HAP-1 (cell line): ENCODE data around the gene GRAMD1C.

Source experiments
- DNase-seq, 2 experiments: peaks; one replicate each; pipeline ENCODE4 v3.0.0-alpha.2; 2016 to 2020; ENCODE audit warnings: low spot score in 2 of 2
- H3K27me3 ChIP-seq: fragments of 250-450 bp; sonication (Bioruptor Pico); 2 replicates; pipeline ENCODE4 v1.5.1; 2020; ENCODE audit warnings: low read depth, mild to moderate bottlenecking, moderate library complexity
- H3K36me3 ChIP-seq: fragments of 250-450 bp; sonication (Bioruptor Pico); replicated peaks from 2 replicates; pipeline ENCODE4 v1.5.1; 2020; ENCODE audit warnings: mild to moderate bottlenecking
- H3K4me1 ChIP-seq: fragments of 250-450 bp; sonication (Bioruptor Pico); 2 replicates; pipeline ENCODE4 v1.5.1; 2020; ENCODE audit warnings: mild to moderate bottlenecking
- H3K4me3 ChIP-seq: fragments of 250-450 bp; sonication (Bioruptor Pico); 2 replicates; pipeline ENCODE4 v1.5.1; 2020; ENCODE audit warnings: mild to moderate bottlenecking, moderate library complexity
- H3K9me3 ChIP-seq: fragments of 250-450 bp; sonication (Bioruptor Pico); 2 replicates; pipeline ENCODE4 v1.5.1; 2020; ENCODE audit warnings: mild to moderate bottlenecking, moderate library complexity
- in situ Hi-C: fragments of 300-500 bp; cut with MboI; formaldehyde crosslinking; loops from 3 replicates; pipeline ENCODE4 v1.14.3; 2020; ENCODE audit warnings: low sequenced_read_pairs, inconsistent platforms, mixed read lengths

Gene GRAMD1C

DNA sequence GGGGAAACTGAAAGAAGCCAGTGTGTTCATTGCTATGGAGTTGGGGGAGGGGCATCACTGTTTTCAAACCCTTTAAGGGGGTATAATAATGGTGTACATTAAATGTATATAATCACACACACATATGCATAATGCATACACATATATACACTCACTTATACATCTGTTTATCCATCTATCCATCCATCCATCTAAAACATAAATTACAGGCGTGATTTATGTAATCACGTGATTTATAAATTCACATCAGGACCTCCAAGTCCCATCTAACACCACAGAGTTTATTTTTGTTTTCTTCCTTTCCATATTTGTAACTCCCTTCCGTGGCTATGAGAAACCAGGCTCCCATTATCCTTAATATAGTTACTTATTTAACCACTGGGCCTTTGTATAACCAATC, 39.8 kb downstream of the GRAMD1C start:
- no peaks in the 10 kb centered on the region for H3K4me1 ChIP-seq
- no peaks in the 10 kb centered on the region for H3K36me3 ChIP-seq
- DNase-seq: no peak
- H3K4me3 ChIP-seq: no peak overlapping the region
- no peaks in the 10 kb centered on the region for H3K27me3 ChIP-seq
- no peaks in the 10 kb centered on the region for H3K9me3 ChIP-seq
- in situ Hi-C loops: no loop called here

DNA sequence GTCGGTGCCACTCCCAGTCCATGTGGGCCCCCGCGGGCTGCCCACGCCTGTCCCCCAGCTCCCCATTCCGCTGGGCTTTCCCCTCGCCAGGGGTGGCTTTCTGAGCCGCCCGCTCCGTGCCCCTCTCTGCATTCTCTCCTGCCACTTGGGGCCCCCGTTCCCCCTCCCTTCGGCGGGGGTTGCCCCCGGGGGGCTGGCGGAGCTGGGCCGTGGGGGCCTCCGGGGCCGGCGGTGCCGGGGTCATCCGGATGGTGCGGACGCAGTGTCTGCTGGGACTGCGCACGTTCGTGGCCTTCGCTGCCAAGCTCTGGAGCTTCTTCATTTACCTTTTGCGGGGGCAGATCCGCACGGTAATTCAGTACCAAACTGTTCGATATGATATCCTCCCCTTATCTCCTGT, 46.5 kb downstream of the GRAMD1C start:
- no peaks in the 10 kb centered on the region for H3K36me3 ChIP-seq
- H3K4me1 ChIP-seq: peaks cover 12% of the 10 kb centered on the region
- in situ Hi-C loops: no loop called here
- H3K9me3 ChIP-seq: no peaks in the 10 kb centered on the region
- no peaks in the 10 kb centered on the region for H3K27me3 ChIP-seq
- no peak for DNase-seq
- no peak overlapping the region for H3K4me3 ChIP-seq

DNA sequence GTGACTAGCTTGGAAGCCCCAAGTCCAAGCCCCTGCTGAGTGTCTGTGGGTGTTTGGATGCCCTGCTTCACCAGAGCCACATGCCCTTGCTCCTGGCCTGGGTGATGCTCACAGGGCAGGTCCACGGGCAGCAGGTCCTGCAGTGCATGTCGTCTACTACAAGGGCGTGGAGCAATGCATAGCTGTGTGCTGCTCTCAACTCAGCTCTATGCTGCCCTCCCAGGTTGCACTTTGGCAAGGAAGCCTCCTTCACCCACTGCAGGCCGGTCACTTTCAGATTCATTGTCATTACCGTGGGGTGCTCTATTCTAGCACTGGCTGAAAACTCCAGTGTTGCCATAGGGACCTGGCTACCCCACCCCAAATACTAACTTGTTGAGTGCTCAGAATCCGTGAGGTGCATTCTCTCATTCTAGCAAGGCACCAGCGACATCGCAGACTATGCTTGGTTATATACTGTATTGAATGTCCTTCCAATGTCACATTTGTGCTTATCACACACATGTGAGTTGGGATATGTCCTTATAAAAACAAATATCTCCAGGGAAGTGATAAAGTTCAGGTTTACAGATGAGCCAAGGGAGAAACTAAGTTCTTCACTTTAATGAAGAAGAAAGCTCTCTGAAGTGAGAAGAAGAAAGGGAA, 51.8 kb downstream of the GRAMD1C start:
- no peaks in the 10 kb centered on the region for H3K36me3 ChIP-seq
- no peaks in the 10 kb centered on the region for H3K9me3 ChIP-seq
- in situ Hi-C loops: no loop called here
- no peaks in the 10 kb centered on the region for H3K27me3 ChIP-seq
- H3K4me1 ChIP-seq: peaks cover 21% of the 10 kb centered on the region
- DNase-seq: peak in 1 of 2 experiments; percentile 23
- H3K4me3 ChIP-seq: no peak overlapping the region

DNA sequence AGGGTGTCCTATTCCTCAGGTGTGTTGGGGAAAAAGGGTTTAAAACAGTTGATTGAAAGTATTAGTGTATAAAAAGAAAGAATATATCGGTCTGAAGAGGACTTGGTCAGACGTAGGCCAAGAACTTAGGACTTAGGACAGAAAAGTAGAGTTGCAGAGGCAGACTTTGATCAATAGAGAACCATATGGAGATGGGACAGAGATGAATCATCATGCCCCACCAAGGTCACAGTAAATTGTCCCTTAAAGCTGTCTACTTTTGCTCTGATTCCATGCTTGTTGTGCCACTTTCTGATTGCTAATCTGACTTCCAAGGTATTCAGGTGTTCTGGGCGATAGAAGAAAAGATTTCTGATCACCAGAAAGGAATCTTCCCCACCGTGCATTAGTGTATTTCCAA, 56.3 kb downstream of the GRAMD1C start:
- in situ Hi-C loops: no loop called here

DNA sequence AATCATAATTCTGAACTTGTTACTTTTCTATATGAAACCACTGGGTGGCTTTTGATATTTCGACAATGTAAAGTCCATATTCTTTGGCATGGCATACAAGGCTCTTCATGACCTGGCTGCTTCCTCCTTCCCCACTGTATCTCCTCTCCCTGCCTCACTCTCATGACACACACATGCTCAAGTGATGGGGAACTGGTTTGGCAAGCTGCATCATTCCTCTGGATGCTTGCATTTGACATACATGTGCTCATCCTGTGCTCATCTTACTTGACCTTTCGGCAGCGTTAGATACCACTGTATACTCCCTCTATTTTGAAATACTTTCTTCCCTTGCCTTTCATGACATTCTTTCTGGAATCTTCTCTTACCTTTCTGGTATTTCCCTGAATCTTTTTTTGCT, 57.4 kb downstream of the GRAMD1C start:
- no peak for DNase-seq
- Histone ChIP-seq H3K4me3 (no peak overlapping the region), H3K27me3 (no peaks in the 10 kb centered on the region), H3K9me3 (no peaks in the 10 kb centered on the region), H3K36me3 (no peaks in the 10 kb centered on the region), H3K4me1 (peaks cover 9% of the 10 kb centered on the region)
- in situ Hi-C loops: no loop called here

More for the DNA sequence above, 56.3 kb downstream of the GRAMD1C start:
- no peaks in the 10 kb centered on the region for H3K36me3 ChIP-seq
- H3K27me3 ChIP-seq: no peaks in the 10 kb centered on the region
- H3K9me3 ChIP-seq: no peaks in the 10 kb centered on the region
- H3K4me1 ChIP-seq: peaks cover 9% of the 10 kb centered on the region
- DNase-seq: no peak
- H3K4me3 ChIP-seq: no peak overlapping the region

DNA sequence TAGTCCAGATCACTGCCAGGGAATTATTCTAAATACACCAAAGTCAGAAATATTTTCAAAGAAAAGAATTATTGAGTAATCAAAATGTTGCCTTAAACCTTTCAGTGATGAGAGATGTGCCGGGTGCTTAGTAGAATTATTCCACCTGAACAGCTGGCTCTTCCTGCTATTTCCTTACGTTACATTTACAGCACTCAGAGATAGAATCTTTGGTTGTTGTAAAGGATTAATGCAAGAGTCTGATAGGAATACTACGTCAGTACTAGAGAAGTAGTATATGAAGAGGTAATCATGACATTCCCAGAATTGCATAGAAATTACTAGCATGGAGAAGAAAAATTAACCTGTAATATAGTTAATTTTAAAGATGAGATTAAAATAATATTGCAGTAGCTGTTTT, 58.3 kb downstream of the GRAMD1C start:
- in situ Hi-C loops: no loop called here
- H3K9me3 ChIP-seq: no peaks in the 10 kb centered on the region
- H3K36me3 ChIP-seq: no peaks in the 10 kb centered on the region
- H3K27me3 ChIP-seq: no peaks in the 10 kb centered on the region
- DNase-seq: no peak
- no peak overlapping the region for H3K4me3 ChIP-seq
- H3K4me1 ChIP-seq: peaks cover 17% of the 10 kb centered on the region

DNA sequence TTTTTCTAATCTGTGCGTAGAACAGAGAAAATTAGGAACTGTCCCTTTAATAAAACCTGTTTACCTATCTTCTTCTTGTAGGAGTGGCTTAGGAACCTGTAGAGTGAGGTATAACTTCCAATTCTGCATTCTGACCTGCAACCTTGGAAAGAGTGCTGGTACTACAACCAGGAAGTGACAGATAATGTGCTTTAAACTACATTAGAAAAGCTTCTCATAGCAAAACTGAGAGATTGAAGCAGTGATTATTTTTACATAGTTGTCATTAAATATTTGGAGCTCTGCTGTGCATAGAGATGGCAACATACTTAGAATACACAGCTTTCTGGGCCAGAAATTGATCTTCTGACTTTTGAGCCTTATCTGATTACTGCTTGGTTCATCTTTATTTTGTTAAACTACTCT, 58.8 kb downstream of the GRAMD1C start:
- DNase-seq: no peak

DNA sequence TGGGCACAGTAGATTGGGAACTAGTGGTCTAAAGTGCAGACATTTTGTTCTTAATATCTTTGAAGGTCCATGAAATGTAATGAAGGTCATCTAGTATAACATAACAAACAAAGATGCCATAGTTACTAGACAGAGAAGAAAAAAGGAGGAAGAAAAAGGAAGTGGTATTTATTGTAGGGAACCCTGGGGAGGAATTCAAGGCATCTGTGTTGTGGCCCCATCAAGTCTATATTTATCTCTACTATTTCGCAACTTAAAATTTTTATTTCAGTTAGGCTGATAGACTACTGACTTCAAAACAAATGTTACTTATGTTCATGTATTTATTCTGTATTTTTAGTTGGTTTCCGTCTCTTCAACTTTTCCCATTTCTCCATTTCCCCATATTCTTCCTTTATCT, 60.3 kb downstream of the GRAMD1C start:
- Histone ChIP-seq H3K36me3 (no peaks in the 10 kb centered on the region), H3K4me1 (peaks cover 14% of the 10 kb centered on the region), H3K4me3 (no peak overlapping the region), H3K9me3 (no peaks in the 10 kb centered on the region), H3K27me3 (no peaks in the 10 kb centered on the region)
- DNase-seq: no peak
- in situ Hi-C loops: no loop called here

More for the DNA sequence above, 58.8 kb downstream of the GRAMD1C start:
- Histone ChIP-seq H3K9me3 (no peaks in the 10 kb centered on the region), H3K4me3 (no peak overlapping the region), H3K36me3 (no peaks in the 10 kb centered on the region), H3K27me3 (no peaks in the 10 kb centered on the region), H3K4me1 (peaks cover 17% of the 10 kb centered on the region)
- in situ Hi-C loops: no loop called here

DNA sequence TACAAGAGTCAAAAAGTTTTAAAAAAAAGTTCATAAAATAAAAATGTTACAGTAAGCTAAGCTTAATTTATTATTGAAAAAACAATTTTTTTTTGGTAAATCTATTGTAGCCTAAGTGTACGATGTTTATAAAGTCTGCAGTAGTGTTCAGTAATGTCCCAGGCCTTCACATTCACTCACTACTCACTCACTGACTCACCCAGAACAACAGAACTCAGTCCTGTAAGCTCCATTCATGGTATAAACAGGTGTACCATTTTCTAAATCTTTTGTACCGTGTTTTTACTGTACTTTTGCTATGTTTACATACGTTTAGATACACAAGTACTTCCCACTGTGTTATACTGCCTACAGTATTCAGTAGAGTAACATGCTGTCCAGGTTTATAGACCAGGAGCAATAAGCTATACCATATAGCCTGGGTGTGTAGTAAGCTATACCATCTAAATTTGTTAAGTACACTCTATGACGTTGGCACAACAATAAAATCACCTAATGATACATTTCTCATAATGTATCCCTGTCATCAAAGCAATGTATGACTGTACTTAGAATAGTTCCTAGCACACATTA, 68.1 kb downstream of the GRAMD1C start:
- no peak for DNase-seq
- in situ Hi-C loops: loop anchor here (25.0 kb wide), 1 partner anchor 169 kb away; the partner anchor contains the start of genes ATP6V1A and NAA50
- no peaks in the 10 kb centered on the region; the same call in 1 of the 2 replicates for H3K27me3 ChIP-seq
- no peak overlapping the region for H3K4me3 ChIP-seq
- no peaks in the 10 kb centered on the region for H3K9me3 ChIP-seq
- no peaks in the 10 kb centered on the region for H3K36me3 ChIP-seq
- peaks cover 9% of the 10 kb centered on the region for H3K4me1 ChIP-seq

DNA sequence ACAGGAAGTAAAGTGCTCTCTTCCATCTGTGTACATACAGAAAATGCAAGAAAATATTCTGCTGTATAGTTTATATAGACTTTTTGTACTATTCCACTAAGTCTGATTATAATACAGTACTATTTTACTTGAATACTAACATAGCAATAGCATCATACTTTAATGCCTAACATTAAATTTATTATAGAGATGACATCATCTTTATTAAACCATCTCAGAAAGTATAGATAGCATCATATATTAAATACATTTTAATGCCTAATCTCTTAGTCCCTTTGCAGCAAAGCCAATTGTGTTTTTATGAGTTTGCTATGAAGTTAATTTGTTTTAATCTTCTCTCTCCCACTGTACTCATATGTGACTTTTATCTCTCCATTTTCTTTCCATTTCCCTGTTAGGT, 69.5 kb downstream of the GRAMD1C start:
- Histone ChIP-seq H3K4me1 (no peaks in the 10 kb centered on the region), H3K36me3 (no peaks in the 10 kb centered on the region), H3K9me3 (no peaks in the 10 kb centered on the region), H3K27me3 (no peaks in the 10 kb centered on the region; the same call in 1 of the 2 replicates), H3K4me3 (no peak overlapping the region)
- DNase-seq: no peak
- in situ Hi-C loops: loop anchor here (25.0 kb wide), 1 partner anchor 171 kb away; the partner anchor contains the start of genes ATP6V1A and NAA50

DNA sequence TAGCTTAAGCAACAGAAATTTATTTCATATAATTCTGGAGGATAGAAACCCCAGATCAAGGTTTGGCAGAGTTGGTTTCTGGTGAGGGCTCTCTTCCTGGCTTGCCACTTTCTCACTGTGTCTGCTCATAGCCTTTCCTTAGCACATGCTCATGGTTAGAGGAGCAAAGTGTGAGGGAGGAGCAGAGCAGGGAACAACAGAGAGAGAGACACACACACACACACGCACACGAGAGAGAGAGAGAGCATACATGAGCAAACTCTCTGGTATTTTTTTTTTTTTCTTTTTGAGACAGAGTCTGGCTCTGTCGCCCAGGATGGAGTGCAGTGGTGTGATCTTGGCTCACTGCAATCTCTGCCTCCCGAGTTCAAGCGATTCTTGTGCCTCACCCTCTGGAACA, 72.4 kb downstream of the GRAMD1C start:
- Histone ChIP-seq H3K36me3 (no peaks in the 10 kb centered on the region), H3K4me3 (no peak overlapping the region), H3K9me3 (no peaks in the 10 kb centered on the region), H3K27me3 (no peaks in the 10 kb centered on the region; the same call in 1 of the 2 replicates), H3K4me1 (no peaks in the 10 kb centered on the region)
- no peak for DNase-seq
- in situ Hi-C loops: loop anchor here (5.0 to 25.0 kb wide), 2 partner anchors 69 to 174 kb away; partner anchors contain the start of genes ATP6V1A and NAA50

DNA sequence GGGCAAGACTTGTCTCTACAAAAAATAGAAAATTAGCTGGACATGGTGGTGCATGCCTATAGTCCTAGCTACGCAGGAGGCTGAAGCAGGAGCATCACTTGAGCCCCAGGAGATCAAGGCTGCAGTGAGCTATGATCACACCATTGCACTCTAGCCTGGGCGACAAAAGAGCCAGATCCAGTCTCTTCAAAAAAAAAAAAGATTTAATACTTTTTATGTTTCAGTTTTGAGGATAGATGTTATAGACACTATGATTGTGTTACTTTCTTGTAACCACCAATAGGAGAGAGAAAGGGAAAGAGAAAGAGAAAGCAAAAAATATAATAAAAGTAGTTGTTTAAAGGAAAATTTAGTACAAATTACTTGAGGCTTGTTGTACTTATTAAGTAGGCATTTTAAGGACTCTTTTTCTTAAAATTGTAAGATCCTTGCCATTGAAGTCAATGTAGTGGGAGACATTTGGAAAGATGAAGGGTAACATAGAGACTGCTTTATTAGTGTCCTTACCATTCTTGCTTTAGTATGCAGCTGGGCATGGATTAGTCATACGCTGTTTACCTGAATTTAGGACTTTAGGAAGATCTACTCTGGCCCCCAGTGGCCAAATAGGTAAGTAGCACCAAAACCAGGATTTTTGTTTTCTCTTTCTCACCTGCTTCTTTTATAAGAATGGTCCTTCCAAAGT, 74.1 kb downstream of the GRAMD1C start:
- H3K4me3 ChIP-seq: no peak overlapping the region
- no peaks in the 10 kb centered on the region for H3K27me3 ChIP-seq
- in situ Hi-C loops: loop anchor here (5.0 to 25.0 kb wide), 2 partner anchors 70 to 175 kb away; partner anchors contain the start of genes ATP6V1A and NAA50
- no peaks in the 10 kb centered on the region for H3K4me1 ChIP-seq
- no peaks in the 10 kb centered on the region for H3K36me3 ChIP-seq
- no peaks in the 10 kb centered on the region for H3K9me3 ChIP-seq
- DNase-seq: peak; percentile 50 to 72

DNA sequence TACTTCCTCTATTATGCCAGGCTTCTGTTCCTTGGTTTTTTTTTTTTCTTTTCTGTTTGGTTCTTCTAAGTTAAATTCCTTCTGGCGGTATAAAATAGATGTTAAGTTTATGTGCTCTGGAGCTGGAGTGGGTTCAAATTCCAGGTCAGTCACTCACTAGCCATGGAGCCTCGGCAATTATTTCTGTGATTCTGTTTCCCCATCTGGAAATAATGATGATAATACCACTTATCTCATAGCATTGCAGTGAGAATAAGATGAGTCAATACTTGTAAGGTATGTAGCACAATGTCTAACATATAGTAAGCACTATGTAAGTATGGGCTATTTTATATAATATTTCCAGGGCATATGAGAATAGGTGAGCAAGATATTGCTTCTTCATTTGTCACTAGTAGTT, 76.1 kb downstream of the GRAMD1C start:
- no peaks in the 10 kb centered on the region for H3K4me1 ChIP-seq
- no peaks in the 10 kb centered on the region; the same call in 1 of the 2 replicates for H3K27me3 ChIP-seq
- no peak overlapping the region for H3K4me3 ChIP-seq
- H3K36me3 ChIP-seq: no peaks in the 10 kb centered on the region
- H3K9me3 ChIP-seq: no peaks in the 10 kb centered on the region
- DNase-seq: no peak
- in situ Hi-C loops: loop anchor here (5.0 to 25.0 kb wide), 2 partner anchors 72 to 177 kb away; partner anchors contain the start of genes ATP6V1A and NAA50

DNA sequence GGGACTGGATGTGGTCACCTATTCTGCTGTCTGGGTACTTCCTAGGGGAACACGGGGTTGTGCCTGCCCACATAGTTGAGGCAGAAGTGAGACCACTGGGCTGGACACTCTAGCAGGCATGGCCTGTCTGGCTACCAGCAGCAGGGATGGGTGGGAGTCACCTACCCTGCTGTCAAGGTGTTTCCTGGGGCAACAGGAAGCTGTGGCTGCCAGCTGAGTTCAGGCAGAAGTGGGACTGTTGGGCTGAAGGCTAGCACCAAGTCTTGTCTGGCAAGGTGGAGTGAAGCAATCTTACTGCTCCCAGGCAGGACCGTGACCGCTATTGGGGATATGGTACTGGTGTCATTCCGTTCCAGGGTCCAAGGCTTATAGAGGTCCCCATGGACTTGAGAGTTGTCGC, 89.0 kb downstream of the GRAMD1C start:
- Histone ChIP-seq H3K4me3 (no peak overlapping the region), H3K9me3 (no peaks in the 10 kb centered on the region; the same call in 1 of the 2 replicates), H3K36me3 (no peaks in the 10 kb centered on the region), H3K27me3 (no peaks in the 10 kb centered on the region), H3K4me1 (peaks cover 9% of the 10 kb centered on the region)
- in situ Hi-C loops: no loop called here
- no peak for DNase-seq
